ENCODE results near the gene THYN1.

- TF ChIP-seq POLR2A (IDR thresholded peaks at IDR 0.05; ENCODE audit: low read depth, low read length) (no peak), POLR2AphosphoS5 (IDR thresholded peaks at IDR 0.05; ENCODE audit: low read depth, low read length) (no peak), POU2F2 (IDR thresholded peaks at IDR 0.05; ENCODE audit: low read depth, low read length) (no peak), TAF1 (IDR thresholded peaks at IDR 0.05; ENCODE audit: low read depth, low read length) (no peak), PAX5 (IDR thresholded peaks at IDR 0.05; ENCODE audit: insufficient read depth, low read length, severe bottlenecking) (no peak), SPI1 (IDR thresholded peaks at IDR 0.05; ENCODE audit: low read depth, low read length) (no peak)
Observed at GRCh38 chr11:134291196-134291595, 38.0 kb upstream of the THYN1 start.

Measured in GM12891 (cell line).